Measurements from ENCODE around the gene PELO. TPM values are rescaled to one million over a fixed set of nuclear protein-coding genes. Genes with fewer than 3 reads are reported as not detected.

Gene PELO
- total RNA-seq = 133 to 154 TPM (median 134 TPM) in 3 replicates
- long read RNA-seq, full-length matches to known transcripts = 21 of 154 reads
- long read RNA-seq, partial matches to known transcripts = 126 of 154 reads
- long read RNA-seq, other reads (novel, unspliced or antisense) = 7 of 154 reads

GRCh38 chr5:52787600-52788504 is at the start of gene PELO, which contains the start of gene ITGA1:
PELO (plus strand) TSS chr5:52787916; CDS start chr5:52800395, 12,479 bp downstream.
ITGA1 (plus strand) TSS chr5:52787916; CDS start chr5:52788354, 438 bp downstream.
- peak within 1 kb of the TSS; percentile 92 for H3K4me3 Mint-ChIP-seq (ENCODE audit: unreplicated experiment)
- no peaks in the 10 kb centered on the region for H3K9me3 Mint-ChIP-seq (ENCODE audit: low read depth)
- H3K27me3 Mint-ChIP-seq (ENCODE audit: low read depth) = no peaks in the 10 kb centered on the region
- H3K27ac Mint-ChIP-seq (ENCODE audit: unreplicated experiment) = peak within 1 kb of the TSS; percentile 96
- peaks cover 9% of the 10 kb centered on the region for H3K36me3 Mint-ChIP-seq (ENCODE audit: low read depth)
- peak; percentile 73 for TF ChIP-seq CTCF (IDR thresholded peaks at IDR 0.05)
- H3K4me1 Mint-ChIP-seq (ENCODE audit: low read depth) = peaks cover 58% of the 10 kb centered on the region
- DNase-seq (ENCODE audit: low spot score) = peak; percentile 90

DNA sequence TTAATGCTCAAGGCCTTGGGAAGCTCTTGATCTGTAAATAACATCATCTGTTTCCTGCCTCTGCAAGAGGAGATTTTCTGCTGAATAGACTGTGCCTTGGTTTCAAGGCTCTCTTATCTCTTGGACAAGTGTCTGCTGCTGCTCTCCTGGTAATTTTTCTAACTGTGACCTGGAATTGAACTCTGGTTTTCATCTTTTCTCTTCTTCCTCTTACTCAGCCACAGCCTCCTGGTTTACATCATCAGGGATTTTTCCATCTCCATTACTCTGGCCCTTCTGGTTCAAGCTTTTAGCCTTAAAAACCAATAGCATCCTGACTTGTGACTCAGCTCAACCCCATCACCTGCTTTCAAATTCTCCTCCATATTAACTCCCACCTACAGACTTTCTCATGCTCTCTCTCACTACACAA is 49.6 kb upstream of the PELO start:
- Mint-ChIP-seq H3K27me3 (ENCODE audit: low read depth) (no peaks in the 10 kb centered on the region), H3K4me1 (ENCODE audit: low read depth) (peaks cover 24% of the 10 kb centered on the region), H3K36me3 (ENCODE audit: low read depth) (no peaks in the 10 kb centered on the region), H3K9me3 (ENCODE audit: low read depth) (no peaks in the 10 kb centered on the region), H3K4me3 (ENCODE audit: unreplicated experiment) (no peak overlapping the region), H3K27ac (ENCODE audit: unreplicated experiment) (no peak overlapping the region)
- TF ChIP-seq CTCF (IDR thresholded peaks at IDR 0.05) = no peak
- no peak for DNase-seq (ENCODE audit: low spot score)

- no peak for DNase-seq (ENCODE audit: low spot score)
- no peak overlapping the region for H3K4me3 Mint-ChIP-seq (ENCODE audit: unreplicated experiment)
- no peaks in the 10 kb centered on the region for H3K9me3 Mint-ChIP-seq (ENCODE audit: low read depth)
- peaks cover 31% of the 10 kb centered on the region for H3K4me1 Mint-ChIP-seq (ENCODE audit: low read depth)
- no peaks in the 10 kb centered on the region for H3K36me3 Mint-ChIP-seq (ENCODE audit: low read depth)
- H3K27me3 Mint-ChIP-seq (ENCODE audit: low read depth) = no peaks in the 10 kb centered on the region
- TF ChIP-seq CTCF (IDR thresholded peaks at IDR 0.05) = no peak
- H3K27ac Mint-ChIP-seq (ENCODE audit: unreplicated experiment) = no peak overlapping the region
Measured at GRCh38 chr5:52740007-52740406, 47.7 kb upstream of the PELO start.

DNA sequence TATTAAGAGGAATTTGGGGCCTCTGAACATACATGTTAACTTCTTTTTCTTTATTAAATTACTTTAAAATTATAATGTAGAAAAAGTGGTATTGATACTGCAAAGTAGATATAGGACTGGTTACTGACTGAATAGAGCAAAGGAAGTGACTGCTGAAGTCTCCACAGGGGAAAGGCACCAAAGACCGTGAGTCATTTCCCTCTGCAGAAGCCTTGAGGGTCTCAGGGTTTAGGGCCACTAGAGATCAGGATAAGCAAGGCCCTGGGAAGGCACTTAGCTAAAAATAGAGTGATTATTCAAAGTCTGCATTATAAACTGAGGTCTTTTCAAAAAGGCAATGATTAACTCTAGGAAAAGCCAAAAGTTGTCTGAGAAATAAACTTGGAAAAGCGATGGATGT is 44.7 kb upstream of the PELO start:
- Mint-ChIP-seq H3K36me3 (ENCODE audit: low read depth) (no peaks in the 10 kb centered on the region), H3K4me3 (ENCODE audit: unreplicated experiment) (no peak overlapping the region), H3K27me3 (ENCODE audit: low read depth) (no peaks in the 10 kb centered on the region), H3K4me1 (ENCODE audit: low read depth) (peaks cover 51% of the 10 kb centered on the region), H3K27ac (ENCODE audit: unreplicated experiment) (peak overlapping the region; percentile 15), H3K9me3 (ENCODE audit: low read depth) (no peaks in the 10 kb centered on the region)
- no peak for DNase-seq (ENCODE audit: low spot score)
- TF ChIP-seq CTCF (IDR thresholded peaks at IDR 0.05) = no peak

DNA sequence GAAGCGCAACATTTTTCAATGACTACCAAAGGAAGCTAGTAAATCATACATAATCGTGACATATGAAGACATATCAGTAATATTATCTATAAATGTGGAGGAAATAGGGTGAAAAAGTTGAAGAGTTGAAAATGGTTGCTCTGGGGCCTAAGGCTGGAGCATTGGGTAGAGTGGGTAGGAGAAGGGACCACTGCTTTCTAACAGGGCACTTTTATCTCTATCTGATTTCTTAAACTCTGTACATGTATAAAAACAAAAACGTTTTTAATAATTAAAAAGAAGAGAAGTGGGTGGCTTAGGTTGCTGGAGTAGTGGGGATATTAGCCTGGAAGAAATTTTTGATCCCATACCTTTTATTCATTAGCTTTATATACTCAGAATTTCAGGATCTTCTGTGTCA is 44.2 kb upstream of the PELO start:
- H3K27ac Mint-ChIP-seq (ENCODE audit: unreplicated experiment) = peak overlapping the region; percentile 15
- TF ChIP-seq CTCF (IDR thresholded peaks at IDR 0.05) = no peak

More for the DNA sequence above, 44.2 kb upstream of the PELO start:
- no peak for DNase-seq (ENCODE audit: low spot score)
- Mint-ChIP-seq H3K4me1 (ENCODE audit: low read depth) (peaks cover 48% of the 10 kb centered on the region), H3K36me3 (ENCODE audit: low read depth) (no peaks in the 10 kb centered on the region), H3K9me3 (ENCODE audit: low read depth) (no peaks in the 10 kb centered on the region), H3K4me3 (ENCODE audit: unreplicated experiment) (no peak overlapping the region), H3K27me3 (ENCODE audit: low read depth) (no peaks in the 10 kb centered on the region)
